AML-193 (cell line): ENCODE data around the gene SGCD.
"Not testable (repeated sequence)": the region's sequence is repeated elsewhere in the genome, so short reads cannot be mapped to it uniquely, and the experiment has no call there.

Experiments
- DNase-seq, 2 experiments: peaks; one replicate each; lab custom pipeline; 2025; lab: John Stamatoyannopoulos, UW

SGCD gene

GRCh38 chr5:156570615-156571014 lies 243.7 kb downstream of the SGCD start:
- no peak for DNase-seq

- no peak for DNase-seq
Observed at GRCh38 chr5:156581725-156582124, 254.8 kb downstream of the SGCD start.

DNA sequence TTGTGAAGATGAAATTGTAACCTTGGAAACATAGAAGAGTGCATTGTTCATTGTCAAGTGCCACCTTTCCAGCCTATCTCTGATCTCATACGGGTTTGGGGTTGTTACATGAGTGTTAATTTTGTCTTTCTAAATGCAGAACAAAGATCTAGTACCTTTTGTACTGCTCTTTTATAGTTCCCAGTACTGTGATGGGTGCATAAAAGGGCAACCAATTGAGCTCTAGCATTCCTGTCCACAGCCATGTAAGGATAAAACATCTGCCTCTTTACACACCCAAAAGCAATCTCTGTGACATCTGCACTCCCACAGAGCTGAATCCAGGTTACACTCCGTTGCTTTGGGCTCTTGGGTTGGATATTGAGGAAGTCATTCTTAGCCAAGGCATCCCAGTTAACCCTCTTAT lies 255.2 kb downstream of the SGCD start:
- DNase-seq: no peak

- DNase-seq: no peak
Observed at GRCh38 chr5:156584871-156585270, 257.9 kb downstream of the SGCD start.

- no peak for DNase-seq
Observed at GRCh38 chr5:156585999-156586398, 259.0 kb downstream of the SGCD start.

DNA sequence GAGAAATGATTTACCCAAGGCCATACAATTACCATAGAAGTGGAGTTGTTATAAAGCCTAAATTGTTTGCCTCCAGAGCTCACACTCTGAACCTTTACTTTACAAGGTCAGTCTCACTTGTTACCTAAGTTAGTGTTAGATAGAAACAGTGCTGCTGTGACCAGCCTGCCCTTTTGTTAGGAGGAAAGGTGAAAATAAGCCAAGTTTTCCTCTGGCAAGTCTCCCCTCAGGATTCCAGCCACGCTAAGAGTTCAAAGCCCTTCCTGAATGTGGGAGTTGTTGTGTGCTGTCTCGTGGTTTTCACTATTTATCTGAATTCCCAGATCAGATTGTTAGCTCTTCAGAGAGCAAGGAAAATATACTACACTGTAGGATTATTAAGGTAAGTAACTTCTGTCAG lies 260.0 kb downstream of the SGCD start:
- DNase-seq: no peak

GRCh38 chr5:156588306-156588705 lies 261.3 kb downstream of the SGCD start:
- DNase-seq: no peak

GRCh38 chr5:156589104-156589945 lies 262.4 kb downstream of the SGCD start:
- DNase-seq: no peak

DNA sequence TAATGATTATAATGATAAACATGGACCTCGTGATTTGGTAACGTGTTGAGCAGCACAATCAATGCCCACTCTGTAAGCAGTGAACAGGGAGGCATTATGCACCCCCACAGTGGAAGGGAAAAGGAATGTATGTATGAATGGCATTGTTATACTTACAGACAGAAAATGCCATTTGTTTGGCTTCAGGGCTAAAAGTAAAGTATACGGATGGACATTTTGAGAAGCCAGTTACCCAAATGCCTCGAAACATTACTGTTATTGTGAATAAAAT lies 262.9 kb downstream of the SGCD start:
- DNase-seq: no peak

GRCh38 chr5:156590978-156591377 lies 264.0 kb downstream of the SGCD start:
- no peak for DNase-seq

DNA sequence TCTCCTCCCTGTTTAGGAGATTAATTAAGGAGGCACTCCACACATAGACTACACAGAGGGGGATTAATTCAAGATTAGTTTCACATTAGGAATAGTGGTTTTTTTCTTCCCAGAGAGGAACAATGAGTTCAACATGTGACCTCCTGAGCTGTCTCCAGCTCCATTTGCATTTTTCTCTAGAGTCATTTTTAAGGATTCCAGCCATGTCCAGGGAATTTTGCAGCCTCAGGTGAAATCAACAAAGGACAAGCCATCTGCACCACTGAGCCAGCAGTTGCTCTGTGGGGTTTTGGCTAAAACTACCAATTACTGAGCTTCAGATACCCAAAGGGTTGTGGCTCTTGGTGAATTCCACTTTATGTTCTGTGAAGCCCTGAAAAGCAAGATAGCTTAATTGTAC lies 264.7 kb downstream of the SGCD start:
- DNase-seq: no peak

GRCh38 chr5:156593546-156593945 lies 266.6 kb downstream of the SGCD start:
- DNase-seq: no peak

GRCh38 chr5:156594406-156594805 lies 267.4 kb downstream of the SGCD start:
- no peak for DNase-seq

DNA sequence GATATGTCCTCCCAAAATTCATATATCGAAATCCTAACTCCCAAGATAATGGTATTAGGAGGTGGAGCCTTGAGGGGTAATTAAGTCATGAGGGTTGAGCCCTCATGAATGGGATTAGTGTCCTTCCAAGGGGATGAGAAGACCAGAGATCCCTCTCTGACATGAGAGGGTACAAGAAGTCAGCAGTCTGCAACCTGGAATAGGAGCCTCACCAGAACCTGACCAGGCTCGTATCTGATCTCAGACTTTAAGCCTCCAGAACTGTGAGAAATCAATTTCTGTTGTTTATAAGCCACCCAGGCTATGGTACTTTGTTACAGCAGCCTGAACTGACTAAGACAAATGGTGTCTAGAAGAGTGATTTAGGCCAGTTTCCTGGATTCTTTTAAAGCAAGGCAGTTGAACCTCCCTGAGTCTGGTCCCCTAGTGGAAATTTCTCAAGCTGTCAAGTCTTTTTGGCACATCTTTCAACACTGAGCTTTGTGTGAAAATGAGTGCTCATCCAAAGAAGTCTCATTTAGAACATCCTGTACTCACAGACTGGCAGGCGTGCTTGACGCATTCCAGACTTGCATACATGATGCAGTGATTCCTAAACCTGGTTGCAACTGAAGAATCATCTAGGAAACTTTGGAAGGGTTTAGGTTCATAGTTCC lies 268.3 kb downstream of the SGCD start:
- no peak for DNase-seq

DNA sequence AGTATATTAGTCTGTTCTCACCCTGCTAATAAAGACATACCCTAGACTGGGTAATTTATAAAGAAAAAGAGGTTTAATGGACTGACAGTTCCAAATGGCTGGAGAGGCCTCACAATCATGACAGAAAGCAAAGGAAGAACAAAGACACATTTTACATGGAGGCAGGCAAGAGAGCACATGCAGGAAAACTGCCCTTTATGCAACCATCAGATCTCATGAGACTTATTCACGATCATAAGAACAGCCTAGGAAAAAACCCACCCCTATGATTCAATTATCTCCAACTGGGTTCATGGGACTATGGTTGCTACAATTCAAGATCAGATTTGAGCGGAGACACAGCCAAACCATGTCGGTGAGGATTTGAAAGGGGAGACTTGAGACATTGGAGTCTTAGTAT lies 270.3 kb downstream of the SGCD start:
- no peak for DNase-seq

- no peak for DNase-seq
Observed at GRCh38 chr5:156598964-156599363, 272.0 kb downstream of the SGCD start.

DNA sequence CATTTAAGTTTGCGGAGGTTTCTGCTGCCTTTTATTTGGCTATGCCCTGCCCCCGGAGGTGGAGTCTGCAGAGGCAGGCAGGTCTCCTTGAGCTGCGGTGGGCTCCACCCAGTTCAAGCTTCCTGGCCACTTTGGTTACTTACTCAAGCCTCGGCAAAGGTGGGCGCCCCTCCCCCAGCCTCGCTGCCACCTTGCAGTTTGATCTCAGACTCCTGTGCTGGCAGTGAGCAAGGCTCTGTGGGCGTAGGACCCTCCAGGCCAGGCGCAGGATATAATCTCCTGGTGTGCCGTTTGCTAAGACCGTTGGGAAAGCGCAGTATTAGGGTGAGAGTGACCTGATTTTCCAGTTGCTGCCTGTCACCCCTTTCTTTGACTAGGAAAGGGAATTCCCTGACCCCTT lies 283.6 kb downstream of the SGCD start:
- not testable (repeated sequence) for DNase-seq

GRCh38 chr5:156615901-156616300 lies 288.9 kb downstream of the SGCD start:
- DNase-seq: no peak

- DNase-seq: no peak
Observed at GRCh38 chr5:156617426-156617825, 290.5 kb downstream of the SGCD start.

DNA sequence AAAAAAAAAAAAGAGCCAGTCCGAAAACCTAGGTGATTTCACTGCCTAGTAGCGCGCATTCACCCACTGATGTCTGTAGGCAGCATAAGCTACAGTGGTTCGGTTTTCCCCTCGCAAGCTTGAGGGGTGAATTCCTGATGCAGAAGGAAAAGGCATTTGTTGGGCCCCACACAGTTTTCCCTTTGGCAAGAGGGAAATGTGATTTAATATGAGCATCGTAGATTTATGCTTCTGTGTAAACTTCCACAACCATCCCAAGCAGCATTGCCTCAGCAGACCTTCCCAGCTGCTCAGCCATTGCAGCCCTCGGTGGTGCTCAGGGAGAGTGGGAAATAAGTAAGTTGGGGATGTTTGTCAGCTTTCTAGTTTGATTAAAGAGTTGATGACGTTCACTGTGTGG lies 291.6 kb downstream of the SGCD start:
- no peak for DNase-seq

DNA sequence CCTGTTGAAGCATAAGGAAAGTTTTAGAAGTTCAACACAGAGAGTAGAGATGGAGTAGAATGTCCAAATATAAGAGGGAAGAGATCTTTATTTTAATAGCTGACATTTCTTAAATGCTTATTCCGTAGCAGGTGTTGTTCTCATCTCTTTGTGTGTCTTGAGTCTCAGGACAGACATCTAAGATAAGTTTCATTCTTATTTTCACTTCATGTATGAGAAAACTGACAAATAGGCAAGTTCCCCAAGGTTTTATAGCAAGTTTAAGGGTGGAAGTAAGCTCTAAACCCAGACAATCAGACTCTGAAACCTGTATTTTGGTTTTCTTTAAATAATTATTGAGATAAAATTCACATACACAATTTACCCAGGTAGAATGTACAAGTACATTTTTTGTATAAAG lies 294.8 kb downstream of the SGCD start:
- no peak for DNase-seq

DNA sequence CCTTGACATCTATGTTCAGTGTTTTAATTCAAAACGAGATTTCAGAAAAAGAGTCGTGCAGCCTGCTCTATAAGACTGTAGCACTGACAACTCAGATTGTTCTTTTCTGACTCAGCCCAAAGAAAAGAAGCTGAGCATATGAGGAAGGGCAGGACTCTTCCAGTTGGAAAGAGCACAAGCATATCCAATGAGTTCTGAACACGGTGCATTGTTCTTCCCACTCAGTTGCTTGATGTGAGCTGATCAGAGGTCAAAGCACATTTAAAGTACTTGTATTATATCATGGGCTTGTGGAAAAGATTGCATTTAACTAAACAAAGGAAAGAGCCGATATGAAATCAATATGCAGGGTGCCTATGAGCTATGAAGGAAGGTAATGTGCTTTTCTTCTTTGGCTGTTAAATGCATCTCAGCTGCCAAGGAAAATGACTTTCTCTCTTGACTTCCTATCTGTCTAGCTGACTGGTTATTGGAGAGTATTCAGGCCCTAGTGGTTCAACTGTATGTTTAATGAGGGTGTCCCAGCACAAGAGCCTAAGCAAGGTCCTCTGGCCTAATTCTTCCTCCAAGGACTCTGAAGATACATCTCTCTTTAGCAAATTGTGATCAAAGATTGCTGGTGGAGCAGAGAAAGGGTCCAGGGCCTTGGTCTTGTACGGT lies 296.5 kb downstream of the SGCD start:
- no peak for DNase-seq

DNA sequence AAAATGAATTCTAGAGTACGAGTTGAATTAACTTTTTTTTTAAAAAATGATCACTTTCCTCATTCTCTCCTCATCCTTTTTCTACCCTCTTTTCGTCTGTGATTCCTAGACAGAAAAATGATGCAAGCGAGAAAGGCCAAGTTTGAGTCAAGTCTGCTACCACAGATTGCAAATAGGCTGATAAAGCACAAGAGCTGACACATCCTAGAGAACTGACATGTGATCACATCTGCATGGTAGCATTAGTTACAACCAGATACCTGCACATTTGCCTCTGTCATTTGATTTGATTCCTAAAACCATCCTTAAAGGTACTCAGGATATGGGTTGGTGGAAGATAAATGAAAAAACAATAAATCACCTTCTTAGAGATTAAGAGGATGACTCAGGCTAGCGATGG lies 297.7 kb downstream of the SGCD start:
- DNase-seq: no peak
